ENCODE results near the gene IL17C. TPM values are rescaled to one million over a fixed set of nuclear protein-coding genes. Genes with fewer than 3 reads are reported as not detected.

The IL17C gene
- total RNA-seq, 1 donor from 2014 or later = not detected

DNA sequence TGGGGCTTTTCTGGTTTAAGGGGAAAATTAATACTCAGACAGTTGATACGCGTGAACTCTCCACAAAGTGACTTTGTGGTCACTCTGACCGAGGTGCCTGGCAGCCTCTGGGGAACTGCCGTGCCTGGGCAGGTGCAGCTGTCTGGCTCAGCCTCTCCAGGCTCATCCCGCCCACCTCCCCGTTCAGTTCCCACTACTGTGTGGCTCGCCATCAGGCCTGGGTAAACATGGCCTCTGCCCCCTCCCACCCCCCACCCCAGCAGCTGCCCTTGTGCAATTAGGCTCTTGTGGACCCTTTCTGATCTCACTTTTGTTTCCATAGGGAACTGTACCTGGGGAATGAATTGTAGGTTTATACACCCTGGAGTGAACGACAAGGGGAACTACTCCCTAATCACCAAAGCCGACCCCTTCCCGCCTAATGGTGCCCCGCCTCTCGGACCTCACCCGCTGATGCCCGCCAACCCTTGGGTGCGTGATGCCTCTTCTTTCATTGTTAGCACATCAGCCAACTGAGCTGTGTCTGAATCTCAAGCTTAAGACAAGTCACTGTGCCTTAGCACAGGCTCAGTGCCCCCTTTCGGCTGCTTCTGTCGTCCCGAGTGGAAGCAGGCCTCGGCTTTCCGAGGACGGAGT, 40.4 kb upstream of the IL17C start:
- Mint-ChIP-seq H3K27me3 (ENCODE audit: unreplicated experiment) (no peaks in the 10 kb centered on the region), H3K9me3 (ENCODE audit: unreplicated experiment) (no peaks in the 10 kb centered on the region), H3K4me3 (ENCODE audit: unreplicated experiment) (no peak overlapping the region), H3K4me1 (ENCODE audit: unreplicated experiment) (no peaks in the 10 kb centered on the region), H3K36me3 (ENCODE audit: unreplicated experiment) (peaks cover 49% of the 10 kb centered on the region), H3K27ac (ENCODE audit: unreplicated experiment) (no peak overlapping the region)
- no peak for DNase-seq (ENCODE audit: extremely low spot score, unreplicated experiment)
- no peak for TF ChIP-seq CTCF (IDR thresholded peaks at IDR 0.05)

- H3K36me3 Mint-ChIP-seq (ENCODE audit: unreplicated experiment) = peaks cover 45% of the 10 kb centered on the region
- H3K27ac Mint-ChIP-seq (ENCODE audit: unreplicated experiment) = no peak overlapping the region
- H3K4me3 Mint-ChIP-seq (ENCODE audit: unreplicated experiment) = no peak overlapping the region
- no peak for DNase-seq (ENCODE audit: extremely low spot score, unreplicated experiment)
- no peaks in the 10 kb centered on the region for H3K9me3 Mint-ChIP-seq (ENCODE audit: unreplicated experiment)
- TF ChIP-seq CTCF (IDR thresholded peaks at IDR 0.05) = no peak
- no peaks in the 10 kb centered on the region for H3K4me1 Mint-ChIP-seq (ENCODE audit: unreplicated experiment)
- H3K27me3 Mint-ChIP-seq (ENCODE audit: unreplicated experiment) = no peaks in the 10 kb centered on the region
Measured at GRCh38 chr16:88599092-88599733, 39.2 kb upstream of the IL17C start.

- Mint-ChIP-seq H3K36me3 (ENCODE audit: unreplicated experiment) (peaks cover 45% of the 10 kb centered on the region), H3K27me3 (ENCODE audit: unreplicated experiment) (no peaks in the 10 kb centered on the region), H3K4me1 (ENCODE audit: unreplicated experiment) (no peaks in the 10 kb centered on the region), H3K4me3 (ENCODE audit: unreplicated experiment) (no peak overlapping the region), H3K9me3 (ENCODE audit: unreplicated experiment) (no peaks in the 10 kb centered on the region), H3K27ac (ENCODE audit: unreplicated experiment) (no peak overlapping the region)
- DNase-seq (ENCODE audit: extremely low spot score, unreplicated experiment) = no peak
- no peak for TF ChIP-seq CTCF (IDR thresholded peaks at IDR 0.05)
Measured at GRCh38 chr16:88599825-88600538, 38.4 kb upstream of the IL17C start.

- no peaks in the 10 kb centered on the region for H3K27me3 Mint-ChIP-seq (ENCODE audit: unreplicated experiment)
- peaks cover 45% of the 10 kb centered on the region for H3K36me3 Mint-ChIP-seq (ENCODE audit: unreplicated experiment)
- DNase-seq (ENCODE audit: extremely low spot score, unreplicated experiment) = no peak
- H3K4me1 Mint-ChIP-seq (ENCODE audit: unreplicated experiment) = no peaks in the 10 kb centered on the region
- no peak overlapping the region for H3K27ac Mint-ChIP-seq (ENCODE audit: unreplicated experiment)
- no peak overlapping the region for H3K4me3 Mint-ChIP-seq (ENCODE audit: unreplicated experiment)
- no peak for TF ChIP-seq CTCF (IDR thresholded peaks at IDR 0.05)
- no peaks in the 10 kb centered on the region for H3K9me3 Mint-ChIP-seq (ENCODE audit: unreplicated experiment)
Measured at GRCh38 chr16:88600539-88600896, 37.9 kb upstream of the IL17C start.

Measured in osteocyte (in vitro differentiated cells).